Keratinocyte (primary cell): ENCODE measurements around the gene RAB9A. TPM values are rescaled to one million over a fixed set of nuclear protein-coding genes. Genes with fewer than 3 reads are reported as not detected.

ENCODE experiments used
- DNase-seq: peaks from one replicate; pipeline ENCODE4 v3.0.0-alpha.2; 2011; ENCODE audit warnings: low read depth, missing footprints, low spot score
- FAIRE-seq: peaks from 2 replicates; lab custom pipeline; 2011; peaks lifted over from hg19 to GRCh38; lab: Jason Lieb, UNC
- H2AFZ ChIP-seq: 2 replicates; pipeline ENCODE4 v1.6.0; 2012; ENCODE audit warnings: low read length, control low read depth, inconsistent platforms; ENCODE audit not compliant: control insufficient read depth
- H3K27ac ChIP-seq: 2 replicates; pipeline ENCODE4 v1.5.1; 2011; ENCODE audit warnings: low read length; ENCODE audit not compliant: control insufficient read depth, insufficient read depth
- H3K27me3 ChIP-seq: 3 replicates; pipeline ENCODE4 v1.6.0; 2011; ENCODE audit warnings: low read length; ENCODE audit not compliant: control insufficient read depth, insufficient read depth; ENCODE audit errors: extremely low read depth
- H3K36me3 ChIP-seq, 2 experiments: 2 replicates in 1 of 2; 3 replicates in 1 of 2; pipeline ENCODE4 v1.5.1; 2011; ENCODE audit warnings: low read length in 2 of 2, mild to moderate bottlenecking in 1 of 2; ENCODE audit not compliant: control insufficient read depth in 2 of 2, insufficient read depth in 2 of 2; ENCODE audit errors: extremely low read depth in 1 of 2
- H3K4me1 ChIP-seq: 3 replicates; pipeline ENCODE4 v1.5.1; 2011; ENCODE audit warnings: low read length; ENCODE audit not compliant: control insufficient read depth, insufficient read depth; ENCODE audit errors: extremely low read depth
- H3K4me2 ChIP-seq: 3 replicates; pipeline ENCODE4 v1.6.0; 2011; ENCODE audit warnings: low read depth, low read length; ENCODE audit not compliant: control insufficient read depth, insufficient read depth; ENCODE audit errors: extremely low read depth
- H3K4me3 ChIP-seq, 3 experiments: fragments of 200-600 bp in 1 of 3; sonication (generic) in 1 of 3; 2 replicates in 2 of 3; 3 replicates in 1 of 3; pipeline ENCODE4 v1.5.1; 2011 to 2016; ENCODE audit warnings: low read length in 3 of 3, mild to moderate bottlenecking in 3 of 3, control low read depth in 2 of 3, inconsistent platforms in 1 of 3, low read depth in 1 of 3, mixed read lengths in 1 of 3, mixed run types in 1 of 3, moderate library complexity in 1 of 3; ENCODE audit not compliant: control insufficient read depth in 2 of 3, insufficient read depth in 2 of 3; ENCODE audit errors: extremely low read depth in 1 of 3
- H3K79me2 ChIP-seq: 2 replicates; pipeline ENCODE4 v1.6.0; 2012; ENCODE audit warnings: low read length; ENCODE audit not compliant: control insufficient read depth, insufficient read depth
- H3K9ac ChIP-seq: 3 replicates; pipeline ENCODE4 v1.6.0; 2011; ENCODE audit warnings: low read length; ENCODE audit not compliant: control insufficient read depth, insufficient read depth; ENCODE audit errors: extremely low read depth
- H3K9me1 ChIP-seq: 3 replicates; pipeline ENCODE4 v1.6.0; 2011; ENCODE audit warnings: low read length; ENCODE audit not compliant: control insufficient read depth, insufficient read depth; ENCODE audit errors: extremely low read depth
- H3K9me3 ChIP-seq: 2 replicates; pipeline ENCODE4 v1.5.1; 2012; ENCODE audit warnings: low read depth, low read length; ENCODE audit not compliant: control insufficient read depth
- H4K20me1 ChIP-seq: 3 replicates; pipeline ENCODE4 v1.6.0; 2011; ENCODE audit warnings: low read length; ENCODE audit not compliant: control insufficient read depth, insufficient read depth; ENCODE audit errors: extremely low read depth
- EZH2 ChIP-seq: IDR thresholded peaks from one replicate; pipeline ENCODE4 v1.6.1; 2012; ENCODE audit warnings: inconsistent platforms, mild to moderate bottlenecking, low read length, moderate library complexity
- dilution Hi-C: fragments of 300-500 bp; cut with MboI; formaldehyde crosslinking; loops from one replicate; pipeline ENCODE4 v1.7.0; 2020; ENCODE audit warnings: low sequenced_read_pairs; ENCODE audit not compliant: extremely low pct_ligation_motif_present
- polyA plus RNA-seq, 5 experiments: library from polyadenylated mRNA; depleted of rRNA in 3 of 5; stranded (reverse) in 3 of 5; stranded (forward) in 1 of 5; unstranded in 1 of 5; fragments of >200 nt; gene quantifications; 1 replicate in 1 of 5; 2 replicates in 3 of 5; 3 replicates in 1 of 5; pipeline versions ENCODE4 v1.2.1 to v1.2.3, GENCODE V29; 2011 to 2012; ENCODE audit warnings: missing spikeins in 2 of 5, low read depth in 1 of 5, low replicate concordance in 1 of 5
- TF ChIP-seq, protein P1 (sequence below), 3 experiments: IDR thresholded peaks in 1 of 3; conservative IDR thresholded peaks in 1 of 3; optimal IDR thresholded peaks in 1 of 3; 2 replicates in 2 of 3; 3 replicates in 1 of 3; pipeline versions ENCODE3 to v1.5.1; 2011; ENCODE audit warnings: low read length in 3 of 3, mild to moderate bottlenecking in 3 of 3, moderate library complexity in 2 of 3, control low read depth in 1 of 3, inconsistent platforms in 1 of 3; ENCODE audit not compliant: insufficient read depth in 2 of 3; ENCODE audit errors: extremely low read depth in 1 of 3

Gene RAB9A
- polyA plus RNA-seq, 1 donor (not counting 4 experiments of a cell fraction or from before 2014, with no cell fraction given), result 46.0 TPM

DNA sequence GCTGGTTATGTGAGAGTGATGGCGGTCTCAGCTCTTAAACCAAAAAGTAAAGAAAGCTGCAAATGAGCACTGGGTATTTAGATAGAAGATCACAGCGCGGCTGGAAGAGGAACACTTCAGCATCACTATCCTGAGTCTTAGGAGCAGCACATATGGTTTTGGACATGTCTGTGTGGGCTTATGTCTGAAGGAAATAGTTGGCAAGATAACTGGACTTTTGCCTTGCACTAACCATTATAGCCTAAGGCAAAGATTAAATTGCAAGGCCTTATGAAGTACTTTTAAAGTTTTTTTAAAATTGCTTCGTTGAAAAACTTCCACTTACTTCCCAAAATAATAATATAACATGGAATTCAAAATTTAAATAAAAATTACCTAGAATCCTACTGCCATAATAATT, 4.6 kb upstream of the RAB9A start:
- Histone ChIP-seq H3K79me2 (peaks cover 3% of the 10 kb centered on the region), H3K36me3 (no peaks in the 10 kb centered on the region), H3K27me3 (peaks cover 4% of the 10 kb centered on the region), H3K9me1 (no peaks in the 10 kb centered on the region), H3K4me3 (no peak overlapping the region), H2AFZ (no peak overlapping the region), H4K20me1 (no peaks in the 10 kb centered on the region), H3K9ac (no peak overlapping the region), H3K4me2 (no peak overlapping the region), H3K9me3 (no peaks in the 10 kb centered on the region), H3K27ac (no peak overlapping the region), H3K4me1 (peaks cover 9% of the 10 kb centered on the region)
- no peak for TF ChIP-seq EZH2
- TF ChIP-seq, protein P1, sequence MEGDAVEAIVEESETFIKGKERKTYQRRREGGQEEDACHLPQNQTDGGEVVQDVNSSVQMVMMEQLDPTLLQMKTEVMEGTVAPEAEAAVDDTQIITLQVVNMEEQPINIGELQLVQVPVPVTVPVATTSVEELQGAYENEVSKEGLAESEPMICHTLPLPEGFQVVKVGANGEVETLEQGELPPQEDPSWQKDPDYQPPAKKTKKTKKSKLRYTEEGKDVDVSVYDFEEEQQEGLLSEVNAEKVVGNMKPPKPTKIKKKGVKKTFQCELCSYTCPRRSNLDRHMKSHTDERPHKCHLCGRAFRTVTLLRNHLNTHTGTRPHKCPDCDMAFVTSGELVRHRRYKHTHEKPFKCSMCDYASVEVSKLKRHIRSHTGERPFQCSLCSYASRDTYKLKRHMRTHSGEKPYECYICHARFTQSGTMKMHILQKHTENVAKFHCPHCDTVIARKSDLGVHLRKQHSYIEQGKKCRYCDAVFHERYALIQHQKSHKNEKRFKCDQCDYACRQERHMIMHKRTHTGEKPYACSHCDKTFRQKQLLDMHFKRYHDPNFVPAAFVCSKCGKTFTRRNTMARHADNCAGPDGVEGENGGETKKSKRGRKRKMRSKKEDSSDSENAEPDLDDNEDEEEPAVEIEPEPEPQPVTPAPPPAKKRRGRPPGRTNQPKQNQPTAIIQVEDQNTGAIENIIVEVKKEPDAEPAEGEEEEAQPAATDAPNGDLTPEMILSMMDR (optimal IDR thresholded peaks at IDR 0.05 in 1 of 3, IDR thresholded peaks at IDR 0.05 in 1 of 3, conservative IDR thresholded peaks at IDR 0.05 in 1 of 3; ENCODE audit: extremely low read depth in 1 of 3, insufficient read depth in 2 of 3, low read length in 3 of 3), result no peak
- dilution Hi-C loops, result no loop called here
- FAIRE-seq (no peak), DNase-seq (no peak)

- Histone ChIP-seq H3K79me2 (peaks cover 12% of the 10 kb centered on the region), H2AFZ (no peak overlapping the region), H4K20me1 (no peaks in the 10 kb centered on the region), H3K9ac (no peak overlapping the region), H3K27ac (no peak overlapping the region), H3K4me1 (peaks cover 10% of the 10 kb centered on the region), H3K4me3 (no peak overlapping the region), H3K9me3 (no peaks in the 10 kb centered on the region), H3K27me3 (peaks cover 4% of the 10 kb centered on the region), H3K4me2 (no peak overlapping the region), H3K36me3 (no peaks in the 10 kb centered on the region), H3K9me1 (no peaks in the 10 kb centered on the region)
- TF ChIP-seq, protein P1 (optimal IDR thresholded peaks at IDR 0.05 in 1 of 3, IDR thresholded peaks at IDR 0.05 in 1 of 3, conservative IDR thresholded peaks at IDR 0.05 in 1 of 3; ENCODE audit: extremely low read depth in 1 of 3, insufficient read depth in 2 of 3, low read length in 3 of 3), result no peak
- FAIRE-seq (peak; percentile 71), DNase-seq (no peak)
- dilution Hi-C loops, result no loop called here
These were observed 3.7 kb upstream of the RAB9A start for GRCh38 chrX:13685126-13685763.
